ENCODE results near the gene AGXT2. TPM values are rescaled to one million over a fixed set of nuclear protein-coding genes. Genes with fewer than 3 reads are reported as not detected.

AGXT2 gene
- total and polyA plus RNA-seq, 10 of the 15 experiments (the other 5 are each of a cell fraction or from before 2014, with no cell fraction given), result not detected

- TF ChIP-seq SUPT20H (IDR thresholded peaks at IDR 0.05; ENCODE audit: borderline replicate concordance, control insufficient read depth, low read depth, low read length) (no peak), MTA2 (IDR thresholded peaks at IDR 0.05; ENCODE audit: low read depth) (no peak), RELB (IDR thresholded peaks at IDR 0.05; ENCODE audit: low read depth) (no peak), CEBPZ (IDR thresholded peaks at IDR 0.05; ENCODE audit: low read depth, low read length) (no peak), ESRRA (IDR thresholded peaks at IDR 0.05; ENCODE audit: low read length) (no peak)
Measured at GRCh38 chr5:35038891-35039290, 8.9 kb downstream of the AGXT2 start (continued).

- no peaks in the 10 kb centered on the region for H3K4me1 ChIP-seq (ENCODE audit: control insufficient read depth, insufficient read depth, low read length)
- in situ Hi-C loops (cut with MboI), result no loop called here
- CTCF ChIA-PET, result interaction anchor here (1.4 kb wide), 1 partner anchor 9 kb away, joined by 3 read pairs; no protein-coding TSS in a partner anchor
- POLR2A ChIA-PET, result no interaction called here
- H4K20me1 ChIP-seq (ENCODE audit: control insufficient read depth, insufficient read depth), result no peaks in the 10 kb centered on the region
- H3K79me2 ChIP-seq (ENCODE audit: control insufficient read depth, insufficient read depth, low read length), result no peaks in the 10 kb centered on the region
- WGBS (ENCODE audit: insufficient coverage, insufficient replicate concordance, low lambda C conversion rate, missing lambda C conversion rate), result 24% methylated on average over 4 of the region's 4 CpGs
- H3K4me3 ChIP-seq, result no peak overlapping the region
- H3K27me3 ChIP-seq (replicated peaks in 1 of 2; ENCODE audit: control insufficient read depth in 2 of 2, insufficient read depth in 2 of 2, low read length in 1 of 2), result no peaks in the 10 kb centered on the region; a peak in 1 of 4 replicates
- intact Hi-C loops (cut with micrococcal nuclease; ENCODE audit: unreplicated experiment), result no loop called here
- no peaks in the 10 kb centered on the region for H3K9me3 ChIP-seq (replicated peaks; ENCODE audit: control insufficient read depth, insufficient read depth, low read length)
- SMC1A ChIA-PET (ENCODE audit: uncharacterized antibody, unreplicated experiment), result no interaction called here
- no peak overlapping the region for H3K27ac ChIP-seq (ENCODE audit: control insufficient read depth, insufficient read depth)
- no TSS peak for BruUV-seq (replicated peaks)
- no peaks in the 10 kb centered on the region for H3K36me3 ChIP-seq (ENCODE audit: control insufficient read depth in 2 of 2, insufficient read depth in 2 of 2, low read length in 1 of 2)
- H2AFZ ChIP-seq (ENCODE audit: control insufficient read depth, low read depth, low read length), result no peak overlapping the region
- DNase-seq (ENCODE audit: low read depth, low spot score), result no peak
- no peak for ATAC-seq
- RAD21 ChIA-PET (ENCODE audit: unreplicated experiment), result interaction anchor here (0.7 kb wide), 1 partner anchor 52 kb away, joined by 3 read pairs; no protein-coding TSS in a partner anchor
- H3K4me2 ChIP-seq (ENCODE audit: control insufficient read depth, insufficient read depth), result no peak overlapping the region
- FAIRE-seq, result no peak
- H3K9ac ChIP-seq (ENCODE audit: control insufficient read depth, insufficient read depth, low read length), result no peak overlapping the region
- TF ChIP-seq POLR2AphosphoS2 (IDR thresholded peaks at IDR 0.05; ENCODE audit: low read depth, low read length), result no peak
- no peak for TF ChIP-seq CTCF (IDR thresholded peaks at IDR 0.05 in 2 of 3, conservative IDR thresholded peaks at IDR 0.05 in 1 of 3; ENCODE audit: control insufficient read depth in 2 of 3, extremely low read depth in 1 of 3, insufficient read depth in 1 of 3, low read depth in 3 of 3, low read length in 3 of 3)
- no peak for TF ChIP-seq TCF12 (IDR thresholded peaks at IDR 0.05; ENCODE audit: low read depth, low read length)
- TF ChIP-seq TCF7 (IDR thresholded peaks at IDR 0.05; ENCODE audit: borderline replicate concordance), result no peak
- TF ChIP-seq NR2F1 (conservative IDR thresholded peaks at IDR 0.05), result no peak
- no peak for TF ChIP-seq RB1 (IDR thresholded peaks at IDR 0.05; ENCODE audit: borderline replicate concordance)
- TF ChIP-seq SUPT20H (IDR thresholded peaks at IDR 0.05; ENCODE audit: borderline replicate concordance, control insufficient read depth, low read depth, low read length), result no peak
- TF ChIP-seq TCF3 (IDR thresholded peaks at IDR 0.05; ENCODE audit: borderline replicate concordance, insufficient read depth, low read depth, low read length), result no peak
- TF ChIP-seq TAF1 (IDR thresholded peaks at IDR 0.05; ENCODE audit: borderline replicate concordance, low read depth, low read length), result no peak
- TF ChIP-seq BMI1 (IDR thresholded peaks at IDR 0.05; ENCODE audit: borderline replicate concordance), result no peak
- no peak for TF ChIP-seq CREM (IDR thresholded peaks at IDR 0.05; ENCODE audit: low read depth)
- no peak for TF ChIP-seq SMARCA5 (IDR thresholded peaks at IDR 0.05)
- TF ChIP-seq RUNX3 (IDR thresholded peaks at IDR 0.05; ENCODE audit: low read length), result no peak
Measured at GRCh38 chr5:35036536-35036935, 11.2 kb downstream of the AGXT2 start.

Measured in GM12878 (cell line).